Mammary epithelial cell (primary cell): ENCODE data around the gene SUMF1.

ENCODE experiments used
- EZH2 ChIP-seq: IDR thresholded peaks from 2 replicates; pipeline ENCODE4 v1.6.1; 2012; ENCODE audit warnings: low read length, inconsistent platforms, borderline replicate concordance
- TF ChIP-seq, protein P1 (sequence below), 2 donors: IDR thresholded peaks in 1 of 2; conservative IDR thresholded peaks in 1 of 2; 2 replicates each; pipeline ENCODE4 v1.5.1; 2011 to 2012; ENCODE audit warnings: inconsistent platforms in 2 of 2, low read length in 2 of 2, mild to moderate bottlenecking in 2 of 2, control low read depth in 1 of 2, low read depth in 1 of 2; ENCODE audit not compliant: insufficient read depth in 1 of 2; ENCODE audit errors: extremely low read depth in 1 of 2

DNA sequence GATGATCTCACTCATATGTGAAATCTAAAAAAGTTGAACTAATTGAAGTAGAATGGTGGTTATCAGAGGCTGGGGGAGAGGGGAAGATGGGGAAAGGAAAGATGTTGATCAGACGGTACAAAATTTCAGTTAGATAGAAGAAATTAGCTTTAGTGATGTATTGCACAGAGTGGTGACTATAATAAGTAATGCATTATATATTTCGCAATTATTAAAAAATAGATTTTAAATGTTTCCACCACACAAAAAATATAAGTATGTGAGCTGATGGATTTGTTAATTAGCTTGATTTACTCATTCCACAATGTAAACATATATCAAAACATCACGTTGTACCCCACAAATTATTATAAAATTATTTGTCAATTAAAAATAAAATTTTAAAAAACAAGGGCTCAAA, 8.1 kb downstream of the SUMF1 start:
- no peak for TF ChIP-seq EZH2
- TF ChIP-seq, protein P1, sequence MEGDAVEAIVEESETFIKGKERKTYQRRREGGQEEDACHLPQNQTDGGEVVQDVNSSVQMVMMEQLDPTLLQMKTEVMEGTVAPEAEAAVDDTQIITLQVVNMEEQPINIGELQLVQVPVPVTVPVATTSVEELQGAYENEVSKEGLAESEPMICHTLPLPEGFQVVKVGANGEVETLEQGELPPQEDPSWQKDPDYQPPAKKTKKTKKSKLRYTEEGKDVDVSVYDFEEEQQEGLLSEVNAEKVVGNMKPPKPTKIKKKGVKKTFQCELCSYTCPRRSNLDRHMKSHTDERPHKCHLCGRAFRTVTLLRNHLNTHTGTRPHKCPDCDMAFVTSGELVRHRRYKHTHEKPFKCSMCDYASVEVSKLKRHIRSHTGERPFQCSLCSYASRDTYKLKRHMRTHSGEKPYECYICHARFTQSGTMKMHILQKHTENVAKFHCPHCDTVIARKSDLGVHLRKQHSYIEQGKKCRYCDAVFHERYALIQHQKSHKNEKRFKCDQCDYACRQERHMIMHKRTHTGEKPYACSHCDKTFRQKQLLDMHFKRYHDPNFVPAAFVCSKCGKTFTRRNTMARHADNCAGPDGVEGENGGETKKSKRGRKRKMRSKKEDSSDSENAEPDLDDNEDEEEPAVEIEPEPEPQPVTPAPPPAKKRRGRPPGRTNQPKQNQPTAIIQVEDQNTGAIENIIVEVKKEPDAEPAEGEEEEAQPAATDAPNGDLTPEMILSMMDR (conservative IDR thresholded peaks at IDR 0.05 in 1 of 2, IDR thresholded peaks at IDR 0.05 in 1 of 2; ENCODE audit: extremely low read depth in 1 of 2, insufficient read depth in 1 of 2, low read depth in 1 of 2, low read length in 2 of 2): no peak
